ENCODE results near the gene NDUFC2. TPM values are rescaled to one million over a fixed set of nuclear protein-coding genes. Genes with fewer than 3 reads are reported as not detected.

Gene NDUFC2
- total and polyA plus RNA-seq, 2 of the 13 experiments (the other 11 are each of a cell fraction or from before 2014, with no cell fraction given), result 256 to 363 TPM

- 88% methylated on average over 3 of the region's 4 CpGs for WGBS (ENCODE audit: low lambda C conversion rate)
- Histone ChIP-seq H3K4me3 (replicated peaks in 1 of 3; ENCODE audit: insufficient read depth in 1 of 3, low read depth in 2 of 3, low read length in 3 of 3) (no peak overlapping the region), H2AFZ (ENCODE audit: low read length) (no peak overlapping the region), H3K27ac (ENCODE audit: extremely low read length, insufficient read depth, low read length) (no peak overlapping the region), H3K4me1 (ENCODE audit: insufficient read depth, low read length) (peaks cover 55% of the 10 kb centered on the region), H4K20me1 (ENCODE audit: insufficient read depth, low read length) (peaks cover 2% of the 10 kb centered on the region), H3K36me3 (replicated peaks in 1 of 2; ENCODE audit: control insufficient read depth in 1 of 2, insufficient read depth in 2 of 2, low read length in 2 of 2) (no peaks in the 10 kb centered on the region; a peak in 1 of 5 replicates), H3K9me3 (ENCODE audit: low read length) (no peaks in the 10 kb centered on the region), H3K4me2 (ENCODE audit: low read depth, low read length) (no peak overlapping the region), H3K9ac (ENCODE audit: insufficient read depth, low read depth, low read length) (no peak overlapping the region), H3K27me3 (ENCODE audit: control insufficient read depth in 1 of 2, insufficient read depth in 2 of 2, low read length in 2 of 2) (no peaks in the 10 kb centered on the region; a peak in 1 of 5 replicates), H3K79me2 (ENCODE audit: insufficient read depth, low read length) (peaks cover 22% of the 10 kb centered on the region)
- intact Hi-C loops (cut with micrococcal nuclease; ENCODE audit: unreplicated experiment) (loop anchor here (1.0 kb wide), 1 partner anchor 26 kb away; no protein-coding TSS in a partner anchor), in situ Hi-C loops (cut with HindIII; ENCODE audit: extremely low pct_ligation_motif_present, low pct_unique_long_range_greater_than_20kb) (no loop called here)
- ChIA-PET POLR2A (no interaction called here), CTCF (ENCODE audit: low intra/inter-chr PET ratio, low total read pairs) (no interaction called here)
- BruUV-seq (replicated peaks), result no TSS peak
- DNase-seq (ENCODE audit: low spot score) (no peak), ATAC-seq (no peak), FAIRE-seq (no peak)
- 0 out of 2 replicates have a peak, but pooled peaks have one; percentile 64 for TF ChIP-seq ZC3H4 (CRISPR knock-in tag; IDR thresholded peaks at IDR 0.05; ENCODE audit: borderline replicate concordance)
- no peak for TF ChIP-seq ATF5 (CRISPR knock-in tag; IDR thresholded peaks at IDR 0.05; ENCODE audit: low read depth)
Measured at GRCh38 chr11:78083021-78083420, 3.4 kb upstream of the NDUFC2 start.

- in situ Hi-C loops (cut with HindIII; ENCODE audit: extremely low pct_ligation_motif_present, low pct_unique_long_range_greater_than_20kb), result no loop called here
- H3K27me3 ChIP-seq (ENCODE audit: control insufficient read depth in 1 of 2, insufficient read depth in 2 of 2, low read length in 2 of 2), result no peaks in the 10 kb centered on the region; a peak in 1 of 5 replicates
- 92% methylated on average over 8 of the region's 8 CpGs for WGBS (ENCODE audit: low lambda C conversion rate)
Measured at GRCh38 chr11:78082146-78082545, 2.5 kb upstream of the NDUFC2 start.

More at GRCh38 chr11:78082146-78082545, 2.5 kb upstream of the NDUFC2 start:
- H3K4me2 ChIP-seq (ENCODE audit: low read depth, low read length), result no peak overlapping the region
- DNase-seq (ENCODE audit: low spot score), result no peak
- no peak for TF ChIP-seq ZSCAN22 (CRISPR knock-in tag; IDR thresholded peaks at IDR 0.05)
- 0 out of 2 replicates have a peak, but pooled peaks have one; percentile 9 for TF ChIP-seq ZGPAT (CRISPR knock-in tag; IDR thresholded peaks at IDR 0.05)
- TF ChIP-seq ZFY (CRISPR knock-in tag; IDR thresholded peaks at IDR 0.05), result 0 out of 2 replicates have a peak, but pooled peaks have one; percentile 11
- no peak overlapping the region for H3K27ac ChIP-seq (ENCODE audit: extremely low read length, insufficient read depth, low read length)
- no TSS peak for BruUV-seq (replicated peaks)
- H3K79me2 ChIP-seq (ENCODE audit: insufficient read depth, low read length), result peaks cover 30% of the 10 kb centered on the region
- ChIA-PET CTCF (ENCODE audit: low intra/inter-chr PET ratio, low total read pairs) (no interaction called here), POLR2A (no interaction called here)
- no peak overlapping the region for H3K4me3 ChIP-seq (replicated peaks in 1 of 3; ENCODE audit: insufficient read depth in 1 of 3, low read depth in 2 of 3, low read length in 3 of 3)
- ATAC-seq, result no peak
- H4K20me1 ChIP-seq (ENCODE audit: insufficient read depth, low read length), result peaks cover 9% of the 10 kb centered on the region
- H3K9ac ChIP-seq (ENCODE audit: insufficient read depth, low read depth, low read length), result no peak overlapping the region
- peaks cover 55% of the 10 kb centered on the region for H3K4me1 ChIP-seq (ENCODE audit: insufficient read depth, low read length)
- H3K36me3 ChIP-seq (replicated peaks in 1 of 2; ENCODE audit: control insufficient read depth in 1 of 2, insufficient read depth in 2 of 2, low read length in 2 of 2), result no peaks in the 10 kb centered on the region; a peak in 1 of 5 replicates
- no peak overlapping the region for H2AFZ ChIP-seq (ENCODE audit: low read length)
- no peaks in the 10 kb centered on the region for H3K9me3 ChIP-seq (ENCODE audit: low read length)
- intact Hi-C loops (cut with micrococcal nuclease; ENCODE audit: unreplicated experiment), result no loop called here
- FAIRE-seq, result no peak
